ENCODE measurements around the gene PTGES. TPM values are rescaled to one million over a fixed set of nuclear protein-coding genes. Genes with fewer than 3 reads are reported as not detected.
"Not testable (repeated sequence)": the region's sequence is repeated elsewhere in the genome, so short reads cannot be mapped to it uniquely, and the experiment has no call there.

Gene PTGES
- total and polyA plus RNA-seq, 4 donors = 0.13 to 9.1 (median 2.9) TPM

- ATAC-seq (ENCODE audit: low FRiP score); H3K36me3 ChIP-seq (ENCODE audit: control insufficient read depth in 1 of 2, insufficient read depth in 2 of 2, low read length in 1 of 2); intact Hi-C loops (cut with DNase I); H3K4me3 ChIP-seq (ENCODE audit: low read length in 2 of 2); H3K9me3 ChIP-seq (ENCODE audit: control insufficient read depth, low read length); H3K4me1 ChIP-seq (ENCODE audit: control insufficient read depth in 1 of 2, insufficient read depth in 2 of 2, low read length in 2 of 2); DNase-seq; H3K27me3 ChIP-seq (ENCODE audit: control insufficient read depth in 1 of 2, insufficient read depth in 2 of 2, low read length in 1 of 2); H3K27ac ChIP-seq (ENCODE audit: low read depth in 1 of 2, low read length in 2 of 2): not testable (repeated sequence)
- 97 to 98% methylated on average over 4 of the region's 4 CpGs for WGBS, 2 donors
Observed at GRCh38 chr9:129776096-129776495, 23.3 kb upstream of the PTGES start.

DNA sequence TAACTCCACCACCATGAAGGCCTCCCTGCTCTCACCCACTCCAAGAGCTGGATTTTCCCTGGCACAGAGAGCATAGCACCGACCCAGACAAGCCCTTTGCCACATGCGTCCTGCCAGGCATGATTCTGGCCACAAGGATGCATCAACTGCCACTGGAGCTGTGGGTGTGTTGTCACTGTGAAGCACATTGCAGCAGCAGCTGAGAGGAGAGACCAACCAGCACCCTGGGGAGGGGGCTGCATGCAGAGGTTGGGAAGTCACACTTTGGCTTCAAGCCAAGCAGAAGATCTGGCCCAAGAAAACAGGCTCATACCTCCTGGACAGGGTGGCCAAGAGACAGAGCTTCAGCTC, 22.6 kb upstream of the PTGES start:
- Histone ChIP-seq H3K4me3 (ENCODE audit: low read length in 2 of 2) (no peak overlapping the region), H3K27me3 (ENCODE audit: control insufficient read depth in 1 of 2, insufficient read depth in 2 of 2, low read length in 1 of 2) (no peaks in the 10 kb centered on the region), H3K27ac (ENCODE audit: low read depth in 1 of 2, low read length in 2 of 2) (no peak overlapping the region), H3K4me1 (ENCODE audit: control insufficient read depth in 1 of 2, insufficient read depth in 2 of 2, low read length in 2 of 2) (no peaks in the 10 kb centered on the region), H3K36me3 (ENCODE audit: control insufficient read depth in 1 of 2, insufficient read depth in 2 of 2, low read length in 1 of 2) (no peaks in the 10 kb centered on the region), H3K9me3 (ENCODE audit: control insufficient read depth, low read length) (no peaks in the 10 kb centered on the region)
- WGBS, 2 donors = 39 to 41% methylated on average over 2 of the region's 2 CpGs
- ATAC-seq (ENCODE audit: low FRiP score) (no peak), DNase-seq (no peak)
- intact Hi-C loops (cut with DNase I) = no loop called here

GRCh38 chr9:129774791-129775447, 22.1 kb upstream of the PTGES start:
- DNase-seq = no peak
- Histone ChIP-seq H3K27me3 (ENCODE audit: control insufficient read depth in 1 of 2, insufficient read depth in 2 of 2, low read length in 1 of 2) (no peaks in the 10 kb centered on the region), H3K4me1 (ENCODE audit: control insufficient read depth in 1 of 2, insufficient read depth in 2 of 2, low read length in 2 of 2) (no peaks in the 10 kb centered on the region), H3K4me3 (ENCODE audit: low read length in 2 of 2) (no peak overlapping the region), H3K9me3 (ENCODE audit: control insufficient read depth, low read length) (no peaks in the 10 kb centered on the region), H3K27ac (ENCODE audit: low read depth in 1 of 2, low read length in 2 of 2) (no peak overlapping the region), H3K36me3 (ENCODE audit: control insufficient read depth in 1 of 2, insufficient read depth in 2 of 2, low read length in 1 of 2) (no peaks in the 10 kb centered on the region)
- WGBS, 2 donors = 54 to 58% methylated on average over 20 of the region's 20 CpGs
- ATAC-seq (ENCODE audit: low FRiP score) = no peak
- intact Hi-C loops (cut with DNase I) = no loop called here

DNA sequence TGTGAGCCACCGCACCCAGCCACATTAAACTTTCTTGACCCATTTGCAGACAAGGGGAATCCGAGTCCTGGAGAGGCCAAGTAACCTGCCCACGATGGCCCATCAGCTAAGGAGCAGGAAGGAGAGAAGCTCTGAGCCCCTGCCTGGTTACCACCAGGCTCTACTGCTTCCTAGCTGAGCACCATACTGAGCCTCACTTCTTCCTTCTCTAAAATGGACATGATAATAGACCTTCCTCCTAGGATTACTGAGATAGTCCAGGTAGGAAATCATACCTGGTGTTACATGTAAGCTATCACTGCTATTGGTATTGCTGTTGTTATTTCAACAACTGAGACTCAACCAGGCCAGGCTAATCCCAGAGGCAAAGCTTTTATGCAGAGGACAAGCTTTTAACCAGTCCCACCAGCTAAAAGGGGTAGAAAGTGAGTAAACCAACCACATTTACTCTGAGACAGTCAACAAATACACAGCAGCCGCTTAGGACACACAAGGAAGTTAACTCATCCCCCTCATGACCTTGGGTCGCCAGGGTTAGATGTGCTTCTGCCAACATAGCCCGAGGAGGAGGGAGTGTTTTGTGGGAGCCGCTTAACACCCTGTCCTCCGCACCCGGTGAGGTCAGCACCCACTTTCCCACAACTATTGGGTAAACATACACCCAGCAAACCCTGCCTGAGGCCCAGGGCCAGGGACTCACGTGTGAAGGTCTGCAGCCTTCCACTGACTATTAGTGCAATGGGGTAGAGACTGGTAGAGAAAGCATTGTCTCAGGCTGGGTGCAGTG, 20.6 kb upstream of the PTGES start:
- H3K27ac ChIP-seq (ENCODE audit: low read depth in 1 of 2, low read length in 2 of 2) = no peak overlapping the region
- no peaks in the 10 kb centered on the region for H3K36me3 ChIP-seq (ENCODE audit: control insufficient read depth in 1 of 2, insufficient read depth in 2 of 2, low read length in 1 of 2)
- intact Hi-C loops (cut with DNase I) = loop anchor here in 1 of 2 donors (2.0 kb wide), 1 partner anchor 31 kb away; no protein-coding TSS in a partner anchor
- H3K9me3 ChIP-seq (ENCODE audit: control insufficient read depth, low read length) = no peaks in the 10 kb centered on the region
- peak in 1 of 2 donors; percentile 72 for DNase-seq
- ATAC-seq (ENCODE audit: low FRiP score) = no peak
- 80 to 82% methylated on average over 10 of the region's 10 CpGs for WGBS, 2 donors
- H3K4me3 ChIP-seq (ENCODE audit: low read length in 2 of 2) = no peak overlapping the region
- no peaks in the 10 kb centered on the region for H3K27me3 ChIP-seq (ENCODE audit: control insufficient read depth in 1 of 2, insufficient read depth in 2 of 2, low read length in 1 of 2)
- H3K4me1 ChIP-seq (ENCODE audit: control insufficient read depth in 1 of 2, insufficient read depth in 2 of 2, low read length in 2 of 2) = no peaks in the 10 kb centered on the region

GRCh38 chr9:129770741-129771140, 17.9 kb upstream of the PTGES start:
- no peaks in the 10 kb centered on the region for H3K9me3 ChIP-seq (ENCODE audit: control insufficient read depth, low read length)
- 83 to 87% methylated on average over 5 of the region's 5 CpGs for WGBS, 2 donors

GRCh38 chr9:129769669-129770068, 16.8 kb upstream of the PTGES start:
- Histone ChIP-seq H3K27me3 (ENCODE audit: control insufficient read depth in 1 of 2, insufficient read depth in 2 of 2, low read length in 1 of 2) (no peaks in the 10 kb centered on the region), H3K36me3 (ENCODE audit: control insufficient read depth in 1 of 2, insufficient read depth in 2 of 2, low read length in 1 of 2) (no peaks in the 10 kb centered on the region), H3K4me1 (ENCODE audit: control insufficient read depth in 1 of 2, insufficient read depth in 2 of 2, low read length in 2 of 2) (no peaks in the 10 kb centered on the region), H3K4me3 (ENCODE audit: low read length in 2 of 2) (no peak overlapping the region), H3K9me3 (ENCODE audit: control insufficient read depth, low read length) (no peaks in the 10 kb centered on the region), H3K27ac (ENCODE audit: low read depth in 1 of 2, low read length in 2 of 2) (no peak overlapping the region)
- intact Hi-C loops (cut with DNase I) = no loop called here
- DNase-seq (no peak), ATAC-seq (ENCODE audit: low FRiP score) (no peak)
- 76 to 81% methylated on average over 5 of the region's 5 CpGs for WGBS, 2 donors

More at GRCh38 chr9:129770741-129771140, 17.9 kb upstream of the PTGES start:
- H3K27ac ChIP-seq (ENCODE audit: low read depth in 1 of 2, low read length in 2 of 2) = no peak overlapping the region
- no peak overlapping the region for H3K4me3 ChIP-seq (ENCODE audit: low read length in 2 of 2)
- no peak for ATAC-seq (ENCODE audit: low FRiP score)
- DNase-seq = no peak
- H3K4me1 ChIP-seq (ENCODE audit: control insufficient read depth in 1 of 2, insufficient read depth in 2 of 2, low read length in 2 of 2) = no peaks in the 10 kb centered on the region
- H3K27me3 ChIP-seq (ENCODE audit: control insufficient read depth in 1 of 2, insufficient read depth in 2 of 2, low read length in 1 of 2) = no peaks in the 10 kb centered on the region
- H3K36me3 ChIP-seq (ENCODE audit: control insufficient read depth in 1 of 2, insufficient read depth in 2 of 2, low read length in 1 of 2) = no peaks in the 10 kb centered on the region
- intact Hi-C loops (cut with DNase I) = no loop called here

DNA sequence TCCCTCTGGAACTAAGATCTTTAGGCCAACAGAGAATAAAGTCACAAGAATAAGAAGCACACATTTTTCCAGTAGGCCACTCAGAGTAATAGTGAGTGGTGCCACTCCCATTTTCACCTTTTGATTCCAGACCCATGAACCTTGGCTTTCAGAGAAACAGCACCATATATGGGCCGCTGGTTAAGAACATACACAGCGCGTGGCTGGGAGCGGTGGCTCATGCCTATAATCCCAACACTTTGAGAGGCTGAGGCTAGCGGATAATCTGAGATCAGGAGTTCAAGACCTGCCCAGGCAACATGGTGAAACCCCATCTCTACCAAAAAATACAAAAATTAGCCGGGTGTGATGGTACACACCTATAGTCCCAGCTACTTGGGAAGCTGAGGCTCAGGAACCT, 15.6 kb upstream of the PTGES start:
- WGBS, 2 donors = 95 to 97% methylated on average over 6 of the region's 6 CpGs
- ATAC-seq (ENCODE audit: low FRiP score) = no peak
- DNase-seq = no peak
- no peaks in the 10 kb centered on the region for H3K4me1 ChIP-seq (ENCODE audit: control insufficient read depth in 1 of 2, insufficient read depth in 2 of 2, low read length in 2 of 2)
- H3K4me3 ChIP-seq (ENCODE audit: low read length in 2 of 2) = no peak overlapping the region
- no peak overlapping the region for H3K27ac ChIP-seq (ENCODE audit: low read depth in 1 of 2, low read length in 2 of 2)
- H3K9me3 ChIP-seq (ENCODE audit: control insufficient read depth, low read length) = no peaks in the 10 kb centered on the region
- intact Hi-C loops (cut with DNase I) = no loop called here
- H3K27me3 ChIP-seq (ENCODE audit: control insufficient read depth in 1 of 2, insufficient read depth in 2 of 2, low read length in 1 of 2) = no peaks in the 10 kb centered on the region
- H3K36me3 ChIP-seq (ENCODE audit: control insufficient read depth in 1 of 2, insufficient read depth in 2 of 2, low read length in 1 of 2) = no peaks in the 10 kb centered on the region

DNA sequence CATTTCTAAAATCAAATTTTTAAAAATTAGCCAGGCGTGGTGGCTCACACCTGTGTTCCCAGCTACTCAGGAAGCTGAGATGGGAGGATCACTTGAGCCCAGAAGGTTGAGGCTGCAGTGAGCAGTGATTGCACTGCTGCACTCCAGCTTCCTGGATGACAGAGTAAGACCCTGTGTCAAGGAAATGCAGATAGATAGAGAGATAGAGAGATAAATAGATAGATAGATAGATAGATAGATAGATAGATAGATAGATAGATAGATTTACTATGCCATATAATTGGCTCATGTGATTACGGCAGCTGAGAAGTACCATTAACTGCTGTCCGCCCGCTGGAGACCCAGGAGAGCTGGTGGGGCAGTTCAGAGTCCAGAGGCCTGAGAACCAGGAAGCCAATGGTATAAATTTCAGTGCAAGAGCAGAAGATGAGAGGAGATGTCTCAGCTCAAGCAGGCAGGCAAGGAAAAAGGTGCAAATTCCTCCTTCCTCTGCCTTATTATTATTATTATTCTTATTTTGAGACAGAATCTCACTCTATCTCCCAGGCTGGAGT, 13.0 kb upstream of the PTGES start:
- H3K27me3 ChIP-seq (ENCODE audit: control insufficient read depth in 1 of 2, insufficient read depth in 2 of 2, low read length in 1 of 2) = no peaks in the 10 kb centered on the region
- WGBS, 2 donors = 95 to 96% methylated on average over 4 of the region's 4 CpGs
- DNase-seq (no peak), ATAC-seq (ENCODE audit: low FRiP score) (no peak)
- no peaks in the 10 kb centered on the region for H3K36me3 ChIP-seq (ENCODE audit: control insufficient read depth in 1 of 2, insufficient read depth in 2 of 2, low read length in 1 of 2)
- H3K27ac ChIP-seq (ENCODE audit: low read depth in 1 of 2, low read length in 2 of 2) = no peak overlapping the region
- intact Hi-C loops (cut with DNase I) = no loop called here
- H3K9me3 ChIP-seq (ENCODE audit: control insufficient read depth, low read length) = no peaks in the 10 kb centered on the region
- no peak overlapping the region for H3K4me3 ChIP-seq (ENCODE audit: low read length in 2 of 2)
- H3K4me1 ChIP-seq (ENCODE audit: control insufficient read depth in 1 of 2, insufficient read depth in 2 of 2, low read length in 2 of 2) = no peaks in the 10 kb centered on the region
